GM18526 (cell line): ENCODE data around the gene WARS2.

ENCODE experiments used
- POLR2A ChIP-seq: IDR thresholded peaks from 3 replicates; pipeline ENCODE4 v1.6.1; 2011; ENCODE audit not compliant: insufficient read length; ENCODE audit errors: extremely low read depth

The WARS2 gene

DNA sequence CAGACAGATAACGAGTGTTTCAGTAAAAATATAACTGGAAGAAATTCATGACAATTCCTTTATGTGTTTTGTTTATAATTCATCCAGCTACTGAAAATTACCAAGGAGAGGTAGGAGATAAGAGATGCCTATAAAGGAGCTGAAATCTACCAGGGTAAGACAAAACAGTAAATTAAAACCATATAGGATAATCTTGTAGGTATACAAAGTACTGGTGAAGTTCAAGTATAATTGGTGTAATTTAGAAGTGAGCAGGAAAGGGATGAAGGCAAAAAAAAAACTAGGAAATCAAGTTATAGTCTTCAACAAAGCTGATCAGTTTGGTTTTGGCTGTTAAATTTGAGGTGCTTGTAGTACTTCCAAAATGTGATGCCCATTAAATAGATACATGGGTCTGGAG, 1.2 kb upstream of the WARS2 start:
- no peak for TF ChIP-seq POLR2A

GRCh38 chr1:119141020-119141424, 569 bp upstream of the WARS2 start:
- TF ChIP-seq POLR2A = no peak

GRCh38 chr1:119139857-119140176, 636 bp downstream of the WARS2 start:
- no peak for TF ChIP-seq POLR2A

GRCh38 chr1:119139403-119139802, 1.1 kb downstream of the WARS2 start:
- no peak for TF ChIP-seq POLR2A

DNA sequence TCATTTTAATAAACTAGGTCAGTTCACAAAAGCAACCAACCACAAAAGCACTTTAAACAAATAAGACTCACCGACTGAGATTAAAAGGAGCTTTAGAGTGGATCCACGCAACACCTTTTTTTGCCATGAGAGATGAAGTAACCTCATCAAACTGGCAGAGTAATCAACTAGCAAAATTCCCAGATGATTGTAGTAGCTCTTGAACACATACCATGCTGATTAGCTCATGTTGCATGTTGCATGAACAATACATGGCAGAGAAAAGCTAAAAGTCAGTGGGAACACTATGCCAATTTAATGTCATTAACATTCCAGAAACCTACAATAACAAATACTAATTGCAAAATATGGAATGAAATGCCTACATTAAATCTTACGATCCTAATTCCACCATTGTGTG, 4.1 kb downstream of the WARS2 start:
- TF ChIP-seq POLR2A = no peak

- no peak for TF ChIP-seq POLR2A
Observed at GRCh38 chr1:119133987-119134386, 6.5 kb downstream of the WARS2 start.

DNA sequence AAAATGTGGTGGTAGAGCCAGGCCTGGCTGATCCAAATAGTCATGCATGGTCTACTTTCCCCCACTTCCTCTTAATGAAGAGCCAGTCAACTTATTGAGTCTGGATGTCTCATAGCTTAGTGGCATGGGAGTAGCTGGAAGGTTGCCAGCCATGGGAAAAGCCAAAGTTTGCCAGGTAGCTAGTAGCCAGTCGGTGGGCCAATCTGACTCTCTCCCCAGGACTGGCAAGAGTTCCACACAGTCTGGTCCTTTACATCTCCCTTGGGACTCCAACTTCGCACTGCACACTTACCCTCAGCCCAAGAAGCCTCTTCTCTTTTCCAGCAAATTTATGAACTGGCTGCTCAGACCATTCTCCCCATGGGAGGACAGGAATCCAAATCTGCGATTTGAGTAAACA, 8.3 kb downstream of the WARS2 start:
- TF ChIP-seq POLR2A = no peak

DNA sequence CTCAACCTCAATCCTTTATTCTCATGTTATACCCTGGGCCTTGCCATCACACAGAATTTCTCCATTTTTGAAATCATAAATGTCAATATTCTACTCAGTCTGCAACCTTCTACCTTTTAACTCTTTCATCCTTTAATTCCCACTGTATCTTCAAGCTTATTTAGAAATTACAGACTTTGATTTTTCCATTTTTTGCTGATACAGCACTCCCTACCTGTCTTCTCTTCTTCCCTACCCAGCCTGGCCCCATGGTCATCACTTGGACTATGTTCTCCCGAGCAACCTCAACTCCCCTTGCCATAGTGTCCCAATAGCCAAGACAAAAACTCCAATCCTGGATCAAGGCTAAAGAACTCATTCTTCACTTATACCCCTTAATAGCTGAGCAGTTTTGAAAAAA, 14.6 kb downstream of the WARS2 start:
- no peak for TF ChIP-seq POLR2A

- no peak for TF ChIP-seq POLR2A
Observed at GRCh38 chr1:119124764-119125163, 15.7 kb downstream of the WARS2 start.

DNA sequence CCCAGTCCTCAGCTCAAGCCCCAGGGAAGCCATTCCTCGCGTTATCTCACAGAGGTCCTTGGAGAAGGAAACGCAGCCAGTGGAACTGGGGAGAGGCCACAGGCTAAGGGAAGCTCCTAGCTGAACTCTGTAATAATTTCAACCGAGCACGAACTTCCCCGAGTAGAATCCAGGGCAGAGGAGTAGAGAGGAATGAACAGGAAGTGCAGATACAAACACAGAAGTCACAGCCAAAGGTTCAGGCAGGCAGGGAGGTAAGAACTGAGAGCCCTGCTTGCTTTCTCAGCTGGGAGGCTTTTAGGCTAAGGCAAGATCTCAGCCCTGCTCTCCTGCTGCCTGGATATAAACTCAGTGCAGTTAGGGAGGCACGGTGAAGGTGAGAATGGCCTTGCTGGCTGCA, 23.7 kb downstream of the WARS2 start:
- no peak for TF ChIP-seq POLR2A

DNA sequence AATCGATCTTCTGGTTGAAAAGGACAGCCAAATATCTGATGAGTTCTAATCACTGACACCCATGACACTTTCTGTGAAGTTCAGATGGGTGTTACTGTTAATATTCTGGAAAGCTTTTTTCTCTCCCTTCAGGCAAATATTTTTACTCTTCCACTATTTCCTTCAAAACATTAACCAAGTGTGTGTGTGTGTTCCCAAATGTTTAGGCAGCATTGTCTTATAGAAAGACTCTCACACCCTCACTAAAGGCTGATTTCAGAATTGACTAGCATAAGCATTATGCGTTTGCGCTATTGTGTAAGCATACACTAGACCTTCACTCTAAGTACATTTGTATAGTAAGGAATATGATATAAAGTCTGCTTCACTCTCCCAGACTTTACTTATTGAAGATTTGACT, 24.7 kb downstream of the WARS2 start:
- TF ChIP-seq POLR2A = no peak

GRCh38 chr1:119115311-119115710, 25.1 kb downstream of the WARS2 start:
- TF ChIP-seq POLR2A = no peak

DNA sequence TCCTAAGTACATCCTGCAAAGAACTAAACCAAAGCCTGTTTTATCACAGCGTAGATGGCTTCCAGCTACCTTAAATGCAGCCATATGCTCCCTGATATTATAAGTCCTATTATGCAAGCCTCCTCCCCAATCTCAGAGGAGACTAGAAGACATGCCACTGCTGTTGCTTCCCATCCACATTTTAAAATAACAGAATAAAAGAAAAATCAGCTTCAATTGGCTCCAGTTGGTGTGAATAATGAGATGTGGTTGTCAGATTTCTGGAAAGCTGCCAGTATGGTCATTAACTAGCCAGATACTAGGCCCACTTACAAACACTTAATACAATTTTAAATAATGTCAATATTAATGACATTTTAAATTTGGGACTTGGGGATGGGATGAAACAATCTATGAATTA, 25.7 kb downstream of the WARS2 start:
- no peak for TF ChIP-seq POLR2A

DNA sequence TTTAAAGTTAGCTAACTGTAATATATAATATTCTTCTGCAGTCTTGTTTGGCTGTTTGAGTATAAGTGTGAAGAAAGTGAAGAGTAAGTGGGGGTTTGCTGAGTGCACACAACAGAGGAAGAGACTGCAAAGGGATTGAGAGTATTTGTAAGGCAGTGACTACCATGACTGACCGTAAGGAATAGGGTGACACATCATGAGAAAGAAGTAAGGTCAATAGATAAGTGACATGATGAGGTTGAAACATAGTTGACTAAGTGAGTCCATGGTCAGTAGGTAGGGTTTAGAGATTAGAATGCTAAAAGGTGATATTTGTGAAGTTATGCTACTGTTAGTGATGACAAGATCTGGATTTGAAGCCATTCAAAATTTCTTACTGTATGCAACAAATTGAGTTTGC, 27.7 kb downstream of the WARS2 start:
- no peak for TF ChIP-seq POLR2A

GRCh38 chr1:119112244-119112643, 28.2 kb downstream of the WARS2 start:
- TF ChIP-seq POLR2A = no peak

GRCh38 chr1:119108988-119109387, 31.5 kb downstream of the WARS2 start:
- no peak for TF ChIP-seq POLR2A

- no peak for TF ChIP-seq POLR2A
Observed at GRCh38 chr1:119103764-119104163, 36.7 kb downstream of the WARS2 start.

GRCh38 chr1:119102051-119102450, 38.4 kb downstream of the WARS2 start:
- TF ChIP-seq POLR2A = no peak
